T-helper 17 cell (primary cell): ENCODE results near the gene AASDH. TPM values are rescaled to one million over a fixed set of nuclear protein-coding genes. Genes with fewer than 3 reads are reported as not detected.

Experiments used
- ATAC-seq: fragments of 150-1000 bp; cut with Tn5 transposase; 2 replicates; pipeline ENCODE4 v1.10.0; 2021; ENCODE audit warnings: mild to moderate bottlenecking, moderate library complexity
- DNase-seq, 3 donors: peaks; one replicate each; pipeline versions ENCODE4 v3.0.0 to v3.0.0-alpha.2; 2020 to 2021
- H3K9me3 ChIP-seq: one replicate; pipeline ENCODE4 v1.7.0; 2013; ENCODE audit warnings: low read length, mild to moderate bottlenecking; ENCODE audit not compliant: control insufficient read depth, poor library complexity, severe bottlenecking
- H3K27ac Mint-ChIP-seq: one replicate; pipeline ENCODE4 v1.8.0; 2022; ENCODE audit warnings: mild to moderate bottlenecking, moderate library complexity, mixed read lengths
- H3K27me3 Mint-ChIP-seq: one replicate; pipeline ENCODE4 v1.8.0; 2022; ENCODE audit warnings: mixed read lengths
- H3K36me3 Mint-ChIP-seq: one replicate; pipeline ENCODE4 v1.8.0; 2022; ENCODE audit warnings: low read depth, mixed read lengths
- H3K4me1 Mint-ChIP-seq: one replicate; pipeline ENCODE4 v1.8.0; 2022; ENCODE audit warnings: mild to moderate bottlenecking, mixed read lengths
- H3K4me3 Mint-ChIP-seq: one replicate; pipeline ENCODE4 v1.8.0; 2022; ENCODE audit warnings: mild to moderate bottlenecking, moderate library complexity, mixed read lengths
- total RNA-seq, 4 donors: library from RNA in 2 of 4; stranded (reverse) in 2 of 4; gene quantifications; one replicate each; pipeline ENCODE4 v1.2.3 and lab custom pipeline; 2022 to 2026

Gene AASDH
- total RNA-seq, 2 donors from 2014 or later, result 9.0 to 12.9 TPM

GRCh38 chr4:56320293-56320692, 67.0 kb downstream of the AASDH start:
- H3K9me3 ChIP-seq, result no peaks in the 10 kb centered on the region
- Mint-ChIP-seq H3K27ac (no peak overlapping the region), H3K36me3 (no peaks in the 10 kb centered on the region), H3K4me1 (no peaks in the 10 kb centered on the region), H3K4me3 (no peak overlapping the region), H3K27me3 (peaks cover 20% of the 10 kb centered on the region)
- DNase-seq, result no peak
- ATAC-seq, result no peak

DNA sequence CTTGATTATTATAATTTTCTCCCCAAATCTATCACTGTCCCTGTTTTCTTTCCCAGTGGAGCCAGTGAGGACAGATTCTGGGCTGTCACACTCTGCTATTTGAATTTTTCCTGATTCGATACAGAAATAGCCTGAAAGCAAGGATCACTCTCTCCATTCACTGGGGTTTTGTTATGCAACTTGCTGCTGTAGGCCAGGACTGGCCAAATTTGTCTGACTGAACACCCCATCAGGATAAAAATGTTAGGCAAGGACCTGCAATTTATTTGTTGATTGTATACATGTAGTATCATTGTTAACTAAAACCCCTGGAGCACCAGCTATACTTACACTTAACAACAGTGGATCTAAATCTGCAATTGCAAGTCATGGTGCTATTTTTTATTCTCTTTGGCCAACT, 68.7 kb downstream of the AASDH start:
- no peak overlapping the region for H3K27ac Mint-ChIP-seq

GRCh38 chr4:56317749-56318148, 69.5 kb downstream of the AASDH start:
- Mint-ChIP-seq H3K27me3 (peaks cover 14% of the 10 kb centered on the region), H3K4me1 (no peaks in the 10 kb centered on the region), H3K36me3 (no peaks in the 10 kb centered on the region), H3K4me3 (no peak overlapping the region), H3K27ac (no peak overlapping the region)
- no peak for ATAC-seq
- no peaks in the 10 kb centered on the region for H3K9me3 ChIP-seq
- DNase-seq, result no peak

More for the DNA sequence above, 68.7 kb downstream of the AASDH start:
- H3K4me1 Mint-ChIP-seq, result no peaks in the 10 kb centered on the region
- ATAC-seq (no peak), DNase-seq (no peak)
- peaks cover 20% of the 10 kb centered on the region for H3K27me3 Mint-ChIP-seq
- H3K4me3 Mint-ChIP-seq, result no peak overlapping the region
- H3K9me3 ChIP-seq, result no peaks in the 10 kb centered on the region
- no peaks in the 10 kb centered on the region for H3K36me3 Mint-ChIP-seq

GRCh38 chr4:56316011-56316650, 71.2 kb downstream of the AASDH start:
- Mint-ChIP-seq H3K27ac (no peak overlapping the region), H3K4me3 (no peak overlapping the region), H3K36me3 (no peaks in the 10 kb centered on the region), H3K27me3 (peaks cover 6% of the 10 kb centered on the region), H3K4me1 (no peaks in the 10 kb centered on the region)
- no peaks in the 10 kb centered on the region for H3K9me3 ChIP-seq
- DNase-seq (no peak), ATAC-seq (no peak)

GRCh38 chr4:56315543-56315942, 71.7 kb downstream of the AASDH start:
- Mint-ChIP-seq H3K27ac (no peak overlapping the region), H3K4me3 (no peak overlapping the region), H3K27me3 (peaks cover 6% of the 10 kb centered on the region), H3K4me1 (no peaks in the 10 kb centered on the region), H3K36me3 (no peaks in the 10 kb centered on the region)
- no peak for DNase-seq
- H3K9me3 ChIP-seq, result no peaks in the 10 kb centered on the region
- ATAC-seq, result no peak

DNA sequence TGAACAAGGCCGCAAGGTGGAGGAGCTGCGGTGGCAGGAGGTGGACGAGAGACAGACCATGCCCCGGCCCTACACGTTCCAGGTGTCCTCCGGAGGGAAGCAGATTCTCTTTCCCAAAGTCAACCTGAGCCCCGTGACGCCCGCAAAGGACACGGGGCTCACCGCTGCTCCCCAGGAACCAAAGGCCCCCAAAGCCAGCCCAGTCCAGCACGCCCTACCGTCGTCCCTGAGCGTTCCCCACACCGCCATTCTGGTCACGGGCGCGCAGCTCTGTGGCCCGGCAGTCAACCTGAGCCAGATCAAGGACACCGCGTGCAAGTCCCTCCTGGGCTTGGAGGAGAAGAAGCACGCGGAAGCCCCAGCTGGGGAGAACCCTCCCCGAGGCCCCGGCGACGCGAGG, 72.2 kb downstream of the AASDH start:
- DNase-seq, result no peak
- no peaks in the 10 kb centered on the region for H3K9me3 ChIP-seq
- Mint-ChIP-seq H3K4me1 (no peaks in the 10 kb centered on the region), H3K27ac (no peak overlapping the region), H3K27me3 (peaks cover 6% of the 10 kb centered on the region), H3K36me3 (no peaks in the 10 kb centered on the region), H3K4me3 (no peak overlapping the region)
- no peak for ATAC-seq

GRCh38 chr4:56314207-56314915, 72.9 kb downstream of the AASDH start:
- Mint-ChIP-seq H3K4me3 (no peak overlapping the region), H3K4me1 (no peaks in the 10 kb centered on the region), H3K36me3 (no peaks in the 10 kb centered on the region), H3K27ac (no peak overlapping the region), H3K27me3 (peaks cover 6% of the 10 kb centered on the region)
- H3K9me3 ChIP-seq, result no peaks in the 10 kb centered on the region
- ATAC-seq (no peak), DNase-seq (no peak)

DNA sequence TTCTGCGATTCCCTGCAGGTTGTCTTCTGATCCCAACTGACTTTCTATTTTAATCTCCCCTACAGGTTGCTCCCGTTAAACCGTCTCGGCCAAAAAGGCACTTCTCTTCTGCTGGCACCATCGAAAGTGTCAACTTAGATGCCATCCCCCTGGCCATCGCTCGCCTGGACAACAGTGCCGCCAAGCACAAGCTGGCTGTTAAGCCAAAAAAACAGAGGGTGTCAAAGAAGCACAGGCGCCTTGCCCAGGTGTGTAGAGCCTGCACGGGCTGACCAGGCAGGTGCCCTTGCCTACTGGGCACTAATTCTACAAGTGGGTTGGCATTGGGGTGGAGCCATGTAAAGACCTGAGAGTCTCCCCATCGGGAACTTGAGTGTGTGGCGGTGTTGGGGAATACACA, 74.2 kb downstream of the AASDH start:
- Mint-ChIP-seq H3K36me3 (no peaks in the 10 kb centered on the region), H3K4me3 (no peak overlapping the region), H3K27ac (no peak overlapping the region), H3K4me1 (peaks cover 2% of the 10 kb centered on the region), H3K27me3 (peaks cover 7% of the 10 kb centered on the region)
- DNase-seq (no peak), ATAC-seq (no peak)
- H3K9me3 ChIP-seq, result no peaks in the 10 kb centered on the region

DNA sequence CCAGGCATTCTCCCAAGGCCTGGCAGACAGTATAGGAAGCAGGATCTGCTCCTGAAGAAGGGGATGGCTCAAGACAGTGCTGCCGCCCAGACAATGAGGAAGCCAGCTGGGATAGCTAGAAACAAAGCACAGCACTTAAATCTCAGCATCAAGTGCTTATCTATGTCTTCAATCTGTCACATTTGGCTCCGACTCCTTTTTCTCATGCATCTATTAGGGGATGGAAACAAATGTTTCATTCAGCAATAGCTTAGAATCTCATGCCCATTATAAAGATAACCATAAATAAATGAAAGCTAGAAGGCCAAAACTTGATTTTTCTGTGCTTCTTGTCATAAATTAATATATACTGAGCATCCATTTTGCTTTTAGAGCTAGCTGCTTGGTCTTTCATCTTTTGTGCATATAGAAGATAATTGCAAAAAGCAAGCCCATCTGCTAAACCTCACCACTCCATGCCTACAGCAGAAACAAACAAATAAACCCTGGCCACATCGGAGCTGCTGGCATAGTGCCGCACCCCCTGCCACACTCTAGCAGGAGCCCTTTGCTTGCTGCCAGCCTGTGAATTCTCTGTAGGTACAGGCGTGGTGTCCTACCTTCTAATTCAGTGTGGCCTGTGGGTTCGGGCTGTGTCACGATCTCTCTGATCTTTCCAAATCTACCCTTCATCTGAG, 75.9 kb downstream of the AASDH start:
- no peak for DNase-seq
- peaks cover 4% of the 10 kb centered on the region for H3K4me1 Mint-ChIP-seq
- peaks cover 11% of the 10 kb centered on the region for H3K27me3 Mint-ChIP-seq
- no peaks in the 10 kb centered on the region for H3K9me3 ChIP-seq
- H3K4me3 Mint-ChIP-seq, result no peak overlapping the region
- no peak for ATAC-seq
- H3K36me3 Mint-ChIP-seq, result no peaks in the 10 kb centered on the region
- no peak overlapping the region for H3K27ac Mint-ChIP-seq

- Mint-ChIP-seq H3K27ac (no peak overlapping the region), H3K4me1 (peaks cover 4% of the 10 kb centered on the region), H3K4me3 (no peak overlapping the region), H3K27me3 (peaks cover 14% of the 10 kb centered on the region), H3K36me3 (no peaks in the 10 kb centered on the region)
- no peaks in the 10 kb centered on the region for H3K9me3 ChIP-seq
- no peak for DNase-seq
- no peak for ATAC-seq
These were observed 76.7 kb downstream of the AASDH start for GRCh38 chr4:56310401-56311125.

DNA sequence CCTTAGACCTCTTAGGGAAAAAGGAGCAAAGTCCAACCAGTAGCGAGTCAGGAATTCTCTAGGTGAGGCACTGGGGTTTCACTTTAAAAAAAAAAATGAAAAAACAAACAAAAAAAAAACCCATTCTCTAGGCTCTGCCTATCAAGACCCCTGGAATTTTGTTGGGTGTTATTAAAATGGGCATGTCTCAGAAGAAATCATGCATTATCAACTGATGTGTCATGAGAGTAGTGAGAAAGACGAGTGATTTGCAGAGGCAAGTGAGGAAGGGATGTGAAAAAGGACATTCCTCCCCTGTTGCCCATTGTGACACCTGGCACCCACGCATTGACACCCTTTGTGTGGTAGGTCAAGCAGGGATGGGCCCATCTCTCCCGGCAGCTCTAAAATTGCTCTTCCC, 78.9 kb downstream of the AASDH start:
- no peak for DNase-seq
- H3K36me3 Mint-ChIP-seq, result peaks cover 4% of the 10 kb centered on the region
- no peak overlapping the region for H3K4me3 Mint-ChIP-seq
- H3K4me1 Mint-ChIP-seq, result peaks cover 8% of the 10 kb centered on the region
- no peak for ATAC-seq
- H3K27me3 Mint-ChIP-seq, result peaks cover 23% of the 10 kb centered on the region
- H3K9me3 ChIP-seq, result no peaks in the 10 kb centered on the region
- no peak overlapping the region for H3K27ac Mint-ChIP-seq

DNA sequence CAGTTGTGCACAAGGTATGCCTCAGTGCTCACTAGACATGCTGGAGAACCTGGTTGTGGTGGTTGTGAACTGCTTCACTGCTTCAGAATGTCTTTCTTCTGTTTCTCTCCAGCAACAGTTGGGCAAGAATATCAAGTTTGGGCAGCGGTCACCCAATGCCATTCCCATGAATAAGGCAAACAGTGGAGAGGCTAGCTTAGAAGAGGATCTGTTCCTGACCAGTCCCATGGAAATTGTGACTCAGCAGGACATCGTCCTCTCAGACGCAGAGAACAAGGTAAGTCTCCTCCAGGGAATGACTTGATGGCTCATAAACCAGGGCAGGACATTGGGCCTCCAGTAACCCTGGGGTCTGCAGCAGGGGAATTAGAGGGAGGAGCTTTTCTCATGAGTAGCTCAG, 79.9 kb downstream of the AASDH start:
- H3K4me3 Mint-ChIP-seq, result peak overlapping the region; percentile 36
- no peak overlapping the region for H3K27ac Mint-ChIP-seq
- no peak for ATAC-seq

GRCh38 chr4:56305390-56305789, 81.9 kb downstream of the AASDH start:
- DNase-seq, result no peak
- peaks cover 28% of the 10 kb centered on the region for H3K27me3 Mint-ChIP-seq
- no peak overlapping the region for H3K4me3 Mint-ChIP-seq
- no peaks in the 10 kb centered on the region for H3K9me3 ChIP-seq
- no peak for ATAC-seq
- peaks cover 14% of the 10 kb centered on the region for H3K4me1 Mint-ChIP-seq
- H3K36me3 Mint-ChIP-seq, result peaks cover 4% of the 10 kb centered on the region
- H3K27ac Mint-ChIP-seq, result no peak overlapping the region

More for the DNA sequence above, 79.9 kb downstream of the AASDH start:
- no peaks in the 10 kb centered on the region for H3K9me3 ChIP-seq
- H3K4me1 Mint-ChIP-seq, result peaks cover 8% of the 10 kb centered on the region
- no peak for DNase-seq
- H3K36me3 Mint-ChIP-seq, result peaks cover 4% of the 10 kb centered on the region
- H3K27me3 Mint-ChIP-seq, result peaks cover 23% of the 10 kb centered on the region
